PFSK-1 (cell line): ENCODE data around the gene C5.

ENCODE experiments used
- FOXP2 ChIP-seq: optimal IDR thresholded peaks from 2 replicates; pipeline ENCODE3; 2011; ENCODE audit warnings: borderline replicate concordance, control low read depth, inconsistent platforms; ENCODE audit not compliant: insufficient read depth; ENCODE audit errors: extremely low read length, extremely low read depth
- POLR2AphosphoS5 ChIP-seq: IDR thresholded peaks from 2 replicates; pipeline ENCODE4 v1.6.1; 2012; ENCODE audit warnings: low read depth, mild to moderate bottlenecking, control low read depth, low read length, moderate library complexity
- REST ChIP-seq, 2 experiments: IDR thresholded peaks; 2 replicates each; pipeline versions ENCODE4 v1.6.1 to v1.8.0; 2011 to 2012; ENCODE audit warnings: low read depth in 2 of 2, low read length in 2 of 2, control low read depth in 1 of 2, inconsistent platforms in 1 of 2, mild to moderate bottlenecking in 1 of 2, moderate library complexity in 1 of 2; ENCODE audit not compliant: insufficient read depth in 1 of 2
- SIN3A ChIP-seq: IDR thresholded peaks from 2 replicates; pipeline ENCODE4 v1.6.1; 2012; ENCODE audit warnings: mild to moderate bottlenecking, low read length, moderate library complexity, borderline replicate concordance; ENCODE audit not compliant: insufficient read depth
- TAF1 ChIP-seq: IDR thresholded peaks from 2 replicates; pipeline ENCODE4 v1.6.1; 2012; ENCODE audit warnings: low read length, control low read depth, borderline replicate concordance; ENCODE audit not compliant: insufficient read depth

Gene C5

GRCh38 chr9:121013911-121014310, 36.2 kb downstream of the C5 start:
- TF ChIP-seq SIN3A (no peak), FOXP2 (no peak), REST (IDR thresholded peaks at IDR 0.05; ENCODE audit: insufficient read depth in 1 of 2, low read depth in 2 of 2, low read length in 2 of 2) (no peak), POLR2AphosphoS5 (no peak), TAF1 (no peak)

GRCh38 chr9:121009650-121010049, 40.4 kb downstream of the C5 start:
- TF ChIP-seq FOXP2, result no peak
- TF ChIP-seq REST (IDR thresholded peaks at IDR 0.05; ENCODE audit: insufficient read depth in 1 of 2, low read depth in 2 of 2, low read length in 2 of 2), result no peak
- TF ChIP-seq POLR2AphosphoS5, result no peak
- no peak for TF ChIP-seq TAF1
- TF ChIP-seq SIN3A, result no peak

GRCh38 chr9:120999317-120999716, 50.8 kb downstream of the C5 start:
- TF ChIP-seq TAF1, result no peak
- no peak for TF ChIP-seq POLR2AphosphoS5
- no peak for TF ChIP-seq FOXP2
- TF ChIP-seq SIN3A, result no peak
- no peak for TF ChIP-seq REST (IDR thresholded peaks at IDR 0.05; ENCODE audit: insufficient read depth in 1 of 2, low read depth in 2 of 2, low read length in 2 of 2)

- TF ChIP-seq REST (IDR thresholded peaks at IDR 0.05; ENCODE audit: insufficient read depth in 1 of 2, low read depth in 2 of 2, low read length in 2 of 2) (no peak), FOXP2 (no peak), TAF1 (no peak), POLR2AphosphoS5 (no peak), SIN3A (no peak)
These were observed 52.0 kb downstream of the C5 start for GRCh38 chr9:120998111-120998510.

GRCh38 chr9:120997502-120997901, 52.6 kb downstream of the C5 start:
- TF ChIP-seq TAF1 (no peak), POLR2AphosphoS5 (no peak), REST (IDR thresholded peaks at IDR 0.05; ENCODE audit: insufficient read depth in 1 of 2, low read depth in 2 of 2, low read length in 2 of 2) (no peak), FOXP2 (no peak), SIN3A (no peak)
